IPS DF 19.7 (cell line): Measurements from ENCODE around the gene ANGPTL3.

Source experiments
- DNase-seq: peaks from one replicate; pipeline ENCODE4 v3.0.0-alpha.2; 2013; ENCODE audit warnings: low read depth, low spot score

ANGPTL3 gene

DNA sequence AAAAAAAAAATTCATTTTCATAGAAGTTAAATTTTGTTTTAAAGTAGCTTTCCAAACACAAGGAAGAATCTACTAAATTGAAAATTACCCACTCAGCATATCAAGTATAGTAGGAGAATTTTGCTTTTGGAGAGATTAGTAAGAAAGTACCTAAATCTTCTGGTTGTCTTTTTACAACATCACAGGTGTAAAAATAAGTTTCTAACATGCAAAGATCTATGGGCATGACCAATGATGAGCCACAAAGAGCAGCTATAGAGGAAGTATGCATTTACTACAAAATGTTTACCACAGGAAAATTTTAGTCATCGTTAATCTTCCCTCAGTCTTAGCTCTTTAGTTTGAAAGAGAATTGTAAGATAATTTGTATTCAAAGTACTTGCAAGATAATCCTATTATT is 28.1 kb downstream of the ANGPTL3 start:
- DNase-seq, result no peak

DNA sequence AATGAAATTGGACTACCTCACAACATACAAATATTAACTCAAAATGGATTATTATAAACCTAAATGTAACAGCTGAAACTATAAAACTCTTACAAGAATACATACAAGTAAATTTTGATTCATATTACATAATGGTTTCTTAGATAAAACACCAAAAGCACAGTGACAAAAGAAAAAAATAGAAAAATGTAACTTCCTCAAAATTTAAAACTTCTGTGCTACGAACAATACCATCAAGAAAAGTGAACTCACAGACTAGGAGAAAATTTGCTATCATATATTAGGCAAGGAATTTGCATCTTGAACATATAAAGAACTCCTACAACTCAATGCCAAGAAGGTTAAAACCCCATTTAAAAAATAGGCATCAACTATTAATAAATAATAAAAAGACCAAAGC is 31.2 kb downstream of the ANGPTL3 start:
- DNase-seq, result no peak

DNA sequence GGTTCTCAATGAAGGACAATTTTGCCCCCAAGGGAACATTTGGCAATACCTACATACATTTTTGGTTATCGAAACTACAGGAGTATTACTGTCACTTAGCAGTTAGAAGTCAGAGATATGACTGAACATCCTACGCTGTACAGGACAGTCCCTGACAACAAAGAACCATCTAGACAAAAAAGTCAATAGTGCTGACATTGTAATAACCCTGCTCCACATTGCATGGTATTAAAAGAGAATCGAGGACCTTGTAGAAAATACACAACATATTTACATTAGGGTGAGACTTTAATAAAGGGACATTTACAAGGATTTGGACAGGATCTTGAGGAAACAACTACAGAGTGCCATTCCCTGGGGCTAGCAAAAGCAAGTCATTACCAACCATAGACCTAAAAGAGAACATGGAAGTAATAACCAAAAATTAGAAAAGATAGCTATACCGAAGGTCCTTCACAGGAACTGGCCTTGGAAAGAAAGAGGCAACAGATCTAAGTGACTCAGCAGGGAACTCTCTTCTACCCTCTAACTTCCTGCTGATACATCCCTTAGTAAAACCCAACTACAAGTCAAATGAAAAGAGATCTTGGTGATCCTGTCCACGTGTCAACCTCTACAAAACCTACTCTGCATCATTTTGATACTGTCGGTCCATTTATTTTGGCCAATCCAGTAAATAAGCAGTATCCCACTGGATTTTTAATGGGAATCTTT is 40.2 kb downstream of the ANGPTL3 start:
- DNase-seq, result no peak

DNA sequence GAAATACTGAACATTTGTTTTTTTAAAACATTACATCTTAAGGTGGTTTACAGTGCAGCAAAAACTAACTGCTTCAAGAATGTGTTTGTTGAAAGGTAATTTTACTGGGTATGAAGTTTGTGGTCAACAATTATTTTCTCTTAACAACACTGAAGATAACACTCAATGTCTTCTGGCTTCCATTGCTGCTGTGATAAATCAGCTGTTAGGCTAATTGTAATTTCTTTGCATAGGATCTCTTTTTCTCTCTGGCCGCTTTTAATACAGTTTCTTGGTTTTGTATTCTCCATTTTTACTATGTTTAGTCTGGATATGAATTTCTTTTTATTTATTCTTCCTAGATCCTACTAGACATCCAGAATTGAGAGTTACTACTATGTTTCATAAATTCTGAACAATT is 46.0 kb downstream of the ANGPTL3 start:
- no peak for DNase-seq

DNA sequence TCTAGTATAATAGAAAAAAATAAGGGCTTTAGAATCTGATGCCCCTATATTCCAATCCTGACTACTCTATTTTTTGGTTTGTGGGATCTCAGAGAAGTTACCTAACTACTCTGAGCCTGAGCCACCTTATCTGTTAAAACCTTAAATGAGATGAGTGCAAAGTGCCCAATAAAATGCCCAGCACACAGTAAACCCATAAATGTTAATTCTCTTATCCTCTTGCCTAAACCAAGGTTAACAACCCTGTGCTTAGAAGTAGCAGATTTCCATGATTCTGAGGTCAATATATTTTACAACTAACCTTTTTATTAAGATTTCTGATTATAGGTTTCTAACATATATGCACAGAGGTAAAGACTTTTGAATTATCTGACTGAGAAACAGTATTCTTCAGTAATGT is 55.1 kb downstream of the ANGPTL3 start:
- no peak for DNase-seq

DNA sequence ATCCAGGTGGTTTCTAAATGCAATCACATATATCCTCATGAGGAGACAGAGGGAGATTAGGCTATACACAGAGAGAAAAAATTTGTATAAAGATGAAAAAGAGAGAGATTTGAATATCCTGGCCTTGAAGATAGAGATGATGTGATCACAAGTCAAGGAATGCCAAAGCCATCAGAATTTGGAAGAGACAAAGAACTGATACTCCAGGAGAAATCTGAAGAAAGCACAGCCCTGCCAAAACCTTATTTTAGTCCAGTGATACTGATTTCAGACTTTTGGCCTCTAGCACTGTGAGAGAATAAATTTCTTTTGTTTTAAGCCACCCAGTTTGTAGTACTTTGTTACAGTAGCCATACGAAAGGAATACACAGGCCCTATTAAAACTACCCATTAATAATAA is 57.4 kb downstream of the ANGPTL3 start:
- DNase-seq, result no peak
